Activated CD4-positive, alpha-beta T cell treated with anti-CD3 and anti-CD28 coated beads, Interleukin-2, amount 10 ng/mL, durations not matched to agents 24 days and 14 days (primary cell): ENCODE data around the gene FTO. TPM values are rescaled to one million over a fixed set of nuclear protein-coding genes. Genes with fewer than 3 reads are reported as not detected.
"Not testable (repeated sequence)": the region's sequence is repeated elsewhere in the genome, so short reads cannot be mapped to it uniquely, and the experiment has no call there.

Source experiments
- DNase-seq: peaks from one replicate; pipeline ENCODE4 v3.0.0; 2022
- H3K27ac Mint-ChIP-seq: one replicate; pipeline ENCODE4 v1.8.0; 2022; ENCODE audit warnings: mild to moderate bottlenecking, mixed read lengths
- H3K27me3 Mint-ChIP-seq: one replicate; pipeline ENCODE4 v1.8.0; 2022; ENCODE audit warnings: mixed read lengths
- H3K36me3 Mint-ChIP-seq: one replicate; pipeline ENCODE4 v1.8.0; 2022; ENCODE audit warnings: low read depth, mild to moderate bottlenecking, mixed read lengths
- H3K4me1 Mint-ChIP-seq: one replicate; pipeline ENCODE4 v1.8.0; 2021; ENCODE audit warnings: mixed read lengths
- H3K4me3 Mint-ChIP-seq: one replicate; pipeline ENCODE4 v1.8.0; 2022; ENCODE audit warnings: mild to moderate bottlenecking, moderate library complexity, mixed read lengths
- H3K9me3 Mint-ChIP-seq: one replicate; pipeline ENCODE4 v1.8.0; 2021; ENCODE audit warnings: mixed read lengths
- intact Hi-C: fragments of 100-400 bp; cut with micrococcal nuclease; formaldehyde crosslinking; loops from one replicate; pipeline ENCODE4 v1.15.1; 2023
- total RNA-seq: library from RNA; stranded (reverse); gene quantifications from 2 replicates; pipeline ENCODE4 v1.2.3, GENCODE V29; 2022

The FTO gene
- total RNA-seq, 1 donor from 2014 or later = 60.8 TPM

- DNase-seq = no peak
- H3K9me3 Mint-ChIP-seq = peaks cover 9% of the 10 kb centered on the region
- H3K4me3 Mint-ChIP-seq = no peak overlapping the region
- H3K27me3 Mint-ChIP-seq = no peaks in the 10 kb centered on the region
- H3K36me3 Mint-ChIP-seq = peaks cover 19% of the 10 kb centered on the region
- H3K4me1 Mint-ChIP-seq = no peaks in the 10 kb centered on the region
- intact Hi-C loops = no loop called here
- no peak overlapping the region for H3K27ac Mint-ChIP-seq
Measured at GRCh38 chr16:53686710-53687109, 17.2 kb upstream of the FTO start.

- no peak for DNase-seq
- H3K27me3 Mint-ChIP-seq = no peaks in the 10 kb centered on the region
- no peak overlapping the region for H3K27ac Mint-ChIP-seq
- H3K4me1 Mint-ChIP-seq = no peaks in the 10 kb centered on the region
- H3K9me3 Mint-ChIP-seq = peaks cover 9% of the 10 kb centered on the region
- no peak overlapping the region for H3K4me3 Mint-ChIP-seq
- H3K36me3 Mint-ChIP-seq = peaks cover 16% of the 10 kb centered on the region
- intact Hi-C loops = no loop called here
Measured at GRCh38 chr16:53689636-53690035, 14.3 kb upstream of the FTO start.

- H3K9me3 Mint-ChIP-seq = no peaks in the 10 kb centered on the region
- no peaks in the 10 kb centered on the region for H3K4me1 Mint-ChIP-seq
- H3K27me3 Mint-ChIP-seq = no peaks in the 10 kb centered on the region
- DNase-seq = no peak
- H3K36me3 Mint-ChIP-seq = peaks cover 11% of the 10 kb centered on the region
- no peak overlapping the region for H3K27ac Mint-ChIP-seq
- H3K4me3 Mint-ChIP-seq = no peak overlapping the region
- intact Hi-C loops = no loop called here
Measured at GRCh38 chr16:53690771-53691170, 13.2 kb upstream of the FTO start.

- no peak overlapping the region for H3K27ac Mint-ChIP-seq
Measured at GRCh38 chr16:53692146-53692545, 11.8 kb upstream of the FTO start.

GRCh38 chr16:53693320-53693719 is 10.6 kb upstream of the FTO start:
- H3K36me3 Mint-ChIP-seq = peaks cover 12% of the 10 kb centered on the region
- intact Hi-C loops = no loop called here
- no peak for DNase-seq
- H3K9me3 Mint-ChIP-seq = no peaks in the 10 kb centered on the region
- no peaks in the 10 kb centered on the region for H3K27me3 Mint-ChIP-seq
- no peaks in the 10 kb centered on the region for H3K4me1 Mint-ChIP-seq
- H3K4me3 Mint-ChIP-seq = no peak overlapping the region
- H3K27ac Mint-ChIP-seq = no peak overlapping the region

More at GRCh38 chr16:53692146-53692545, 11.8 kb upstream of the FTO start:
- DNase-seq = no peak
- Mint-ChIP-seq H3K36me3 (peaks cover 9% of the 10 kb centered on the region), H3K4me1 (no peaks in the 10 kb centered on the region), H3K27me3 (no peaks in the 10 kb centered on the region), H3K9me3 (no peaks in the 10 kb centered on the region), H3K4me3 (no peak overlapping the region)
- intact Hi-C loops = no loop called here

- no peaks in the 10 kb centered on the region for H3K27me3 Mint-ChIP-seq
- DNase-seq = no peak
- H3K27ac Mint-ChIP-seq = no peak overlapping the region
- peaks cover 15% of the 10 kb centered on the region for H3K36me3 Mint-ChIP-seq
- no peak overlapping the region for H3K4me3 Mint-ChIP-seq
- intact Hi-C loops = no loop called here
- H3K4me1 Mint-ChIP-seq = no peaks in the 10 kb centered on the region
- H3K9me3 Mint-ChIP-seq = no peaks in the 10 kb centered on the region
Measured at GRCh38 chr16:53695070-53695469, 8.9 kb upstream of the FTO start.

GRCh38 chr16:53698271-53698670 is 5.7 kb upstream of the FTO start:
- H3K36me3 Mint-ChIP-seq = peaks cover 13% of the 10 kb centered on the region
- DNase-seq, H3K27ac Mint-ChIP-seq, H3K4me3 Mint-ChIP-seq, H3K27me3 Mint-ChIP-seq, intact Hi-C loops, H3K9me3 Mint-ChIP-seq, H3K4me1 Mint-ChIP-seq: not testable (repeated sequence)

- H3K27me3 Mint-ChIP-seq = no peaks in the 10 kb centered on the region
- peak overlapping the region; percentile 93 for H3K4me3 Mint-ChIP-seq
- intact Hi-C loops = loop anchor here (1.0 to 10.0 kb wide), 3 partner anchors 170 to 1224 kb away; partner anchors contain the start of gene AKTIP
- no peak for DNase-seq
- peak overlapping the region; percentile 92 for H3K27ac Mint-ChIP-seq
- H3K9me3 Mint-ChIP-seq = no peaks in the 10 kb centered on the region
- peaks cover 16% of the 10 kb centered on the region for H3K4me1 Mint-ChIP-seq
- H3K36me3 Mint-ChIP-seq = peaks cover 11% of the 10 kb centered on the region
Measured at GRCh38 chr16:53704445-53704813, 473 bp downstream of the FTO start.

GRCh38 chr16:53707671-53708070 is 3.7 kb downstream of the FTO start:
- intact Hi-C loops = loop anchor here (10.0 kb wide), 1 partner anchor 173 kb away; no protein-coding TSS in a partner anchor
- DNase-seq = no peak
- H3K36me3 Mint-ChIP-seq = peaks cover 12% of the 10 kb centered on the region
- H3K27ac Mint-ChIP-seq = no peak overlapping the region
- no peaks in the 10 kb centered on the region for H3K9me3 Mint-ChIP-seq
- no peak overlapping the region for H3K4me3 Mint-ChIP-seq
- no peaks in the 10 kb centered on the region for H3K27me3 Mint-ChIP-seq
- H3K4me1 Mint-ChIP-seq = peaks cover 15% of the 10 kb centered on the region

GRCh38 chr16:53708490-53708889 is 4.5 kb downstream of the FTO start:
- Mint-ChIP-seq H3K9me3 (no peaks in the 10 kb centered on the region), H3K4me1 (peaks cover 16% of the 10 kb centered on the region), H3K4me3 (no peak overlapping the region), H3K27ac (no peak overlapping the region), H3K36me3 (peaks cover 12% of the 10 kb centered on the region), H3K27me3 (no peaks in the 10 kb centered on the region)
- intact Hi-C loops = loop anchor here (10.0 kb wide), 1 partner anchor 174 kb away; no protein-coding TSS in a partner anchor
- DNase-seq = no peak

GRCh38 chr16:53711390-53711789 is 7.4 kb downstream of the FTO start:
- intact Hi-C loops = no loop called here
- Mint-ChIP-seq H3K4me1 (peaks cover 9% of the 10 kb centered on the region), H3K9me3 (no peaks in the 10 kb centered on the region), H3K27me3 (no peaks in the 10 kb centered on the region), H3K36me3 (peaks cover 8% of the 10 kb centered on the region), H3K4me3 (no peak overlapping the region), H3K27ac (no peak overlapping the region)
- no peak for DNase-seq

- Mint-ChIP-seq H3K36me3 (peaks cover 6% of the 10 kb centered on the region), H3K27me3 (no peaks in the 10 kb centered on the region), H3K9me3 (no peaks in the 10 kb centered on the region), H3K27ac (no peak overlapping the region), H3K4me1 (peaks cover 7% of the 10 kb centered on the region), H3K4me3 (no peak overlapping the region)
- intact Hi-C loops = no loop called here
- DNase-seq = no peak
Measured at GRCh38 chr16:53712065-53712464, 8.1 kb downstream of the FTO start.

- H3K4me3 Mint-ChIP-seq = no peak overlapping the region
- peaks cover 7% of the 10 kb centered on the region for H3K4me1 Mint-ChIP-seq
Measured at GRCh38 chr16:53713403-53714204, 9.6 kb downstream of the FTO start.

GRCh38 chr16:53714205-53715022 is 10.5 kb downstream of the FTO start:
- Mint-ChIP-seq H3K4me1 (peaks cover 7% of the 10 kb centered on the region), H3K4me3 (no peak overlapping the region), H3K9me3 (no peaks in the 10 kb centered on the region), H3K27ac (no peak overlapping the region), H3K27me3 (no peaks in the 10 kb centered on the region), H3K36me3 (peaks cover 2% of the 10 kb centered on the region)
- intact Hi-C loops = no loop called here
- DNase-seq = peak; percentile 29

More at GRCh38 chr16:53713403-53714204, 9.6 kb downstream of the FTO start:
- no peaks in the 10 kb centered on the region for H3K27me3 Mint-ChIP-seq
- DNase-seq = peak; percentile 8
- H3K9me3 Mint-ChIP-seq = no peaks in the 10 kb centered on the region
- peaks cover 4% of the 10 kb centered on the region for H3K36me3 Mint-ChIP-seq
- intact Hi-C loops = no loop called here
- no peak overlapping the region for H3K27ac Mint-ChIP-seq
